ENCODE data around the gene L3MBTL4.

The L3MBTL4 gene

DNA sequence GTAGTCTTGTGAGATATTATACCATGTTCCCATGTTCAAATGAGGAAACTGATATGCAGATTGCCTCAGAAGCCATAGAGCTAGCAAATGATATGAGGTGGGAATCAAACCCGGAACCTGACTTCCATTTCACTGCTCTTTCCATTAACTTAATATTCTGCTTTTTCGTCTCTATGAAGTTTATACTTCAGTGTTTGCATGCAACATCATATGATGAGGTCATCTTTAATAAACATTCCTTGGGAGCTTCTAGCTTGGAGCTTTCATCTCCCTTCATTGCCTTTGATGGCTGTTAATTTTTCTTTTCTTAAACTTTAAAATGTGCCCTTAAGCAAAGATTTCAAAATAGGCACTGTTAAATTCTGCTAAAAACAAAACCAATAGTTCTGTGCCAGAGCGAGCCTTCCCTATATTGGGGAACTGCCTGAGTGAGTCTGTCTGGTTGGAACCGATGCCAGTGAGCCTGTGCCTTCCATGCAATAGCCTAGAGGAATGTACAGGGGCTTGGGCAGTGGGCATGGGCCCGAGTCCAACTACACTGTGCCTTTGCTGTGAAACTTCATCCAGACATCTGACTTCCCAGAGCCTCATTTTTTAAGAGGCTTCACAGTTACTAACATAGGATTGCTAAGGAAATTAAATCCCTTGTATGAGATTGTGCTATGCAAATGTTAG lies 428.3 kb downstream of the L3MBTL4 start:
- no peak for DNase-seq (ENCODE audit: low read depth, low spot score)
- Histone ChIP-seq H3K9me3 (ENCODE audit: control insufficient read depth, insufficient read depth, low read length) (no peaks in the 10 kb centered on the region), H3K4me1 (ENCODE audit: control insufficient read depth, insufficient read depth, low read length) (no peaks in the 10 kb centered on the region; the same call in 1 of the 2 replicates), H3K27ac (ENCODE audit: low read length) (no peak overlapping the region), H3K4me3 (ENCODE audit: low read length) (no peak overlapping the region), H3K36me3 (ENCODE audit: control insufficient read depth, insufficient read depth, low read length) (no peaks in the 10 kb centered on the region), H3K27me3 (ENCODE audit: control insufficient read depth, insufficient read depth, low read length) (no peaks in the 10 kb centered on the region)
- no CpG with 5 or more reads among the region's 5 CpGs for WGBS (ENCODE audit: insufficient coverage, insufficient read length)

- H3K9me3 ChIP-seq (ENCODE audit: control insufficient read depth, insufficient read depth, low read length): no peaks in the 10 kb centered on the region
- H3K36me3 ChIP-seq (ENCODE audit: control insufficient read depth, insufficient read depth, low read length): no peaks in the 10 kb centered on the region
- peaks cover 6% of the 10 kb centered on the region for H3K4me1 ChIP-seq (ENCODE audit: control insufficient read depth, insufficient read depth, low read length)
- no peak overlapping the region for H3K4me3 ChIP-seq (ENCODE audit: low read length)
- no CpG with 5 or more reads among the region's 1 CpG for WGBS (ENCODE audit: insufficient coverage, insufficient read length)
- no peaks in the 10 kb centered on the region for H3K27me3 ChIP-seq (ENCODE audit: control insufficient read depth, insufficient read depth, low read length)
- DNase-seq (ENCODE audit: low read depth, low spot score): no peak
- H3K27ac ChIP-seq (ENCODE audit: low read length): no peak overlapping the region
These were observed 430.5 kb downstream of the L3MBTL4 start for GRCh38 chr18:5984245-5984644.

DNA sequence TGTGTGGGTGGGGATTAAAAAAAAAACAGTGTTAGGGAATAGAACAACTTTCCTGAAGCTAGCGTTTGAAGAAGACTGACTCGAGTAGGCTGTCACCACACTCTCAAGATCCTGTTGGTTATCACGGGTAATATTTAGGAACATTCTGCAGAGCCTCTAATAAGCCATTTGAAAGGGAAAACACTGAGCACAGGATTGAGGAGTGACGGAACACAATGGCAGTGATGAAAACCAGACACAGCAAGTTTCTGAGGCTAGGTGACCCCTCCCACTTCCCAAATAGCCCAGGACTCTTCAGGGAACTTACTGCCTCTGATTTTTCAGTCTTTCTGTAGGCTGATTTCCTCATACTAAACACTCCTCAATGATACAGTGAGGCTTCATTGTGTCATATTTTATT lies 431.2 kb downstream of the L3MBTL4 start:
- Histone ChIP-seq H3K9me3 (ENCODE audit: control insufficient read depth, insufficient read depth, low read length) (no peaks in the 10 kb centered on the region), H3K36me3 (ENCODE audit: control insufficient read depth, insufficient read depth, low read length) (no peaks in the 10 kb centered on the region), H3K4me1 (ENCODE audit: control insufficient read depth, insufficient read depth, low read length) (peaks cover 6% of the 10 kb centered on the region), H3K4me3 (ENCODE audit: low read length) (no peak overlapping the region), H3K27ac (ENCODE audit: low read length) (no peak overlapping the region), H3K27me3 (ENCODE audit: control insufficient read depth, insufficient read depth, low read length) (no peaks in the 10 kb centered on the region)
- WGBS (ENCODE audit: insufficient coverage, insufficient read length): no CpG with 5 or more reads among the region's 4 CpGs
- DNase-seq (ENCODE audit: low read depth, low spot score): no peak

- Histone ChIP-seq H3K9me3 (ENCODE audit: control insufficient read depth, insufficient read depth, low read length) (no peaks in the 10 kb centered on the region), H3K4me3 (ENCODE audit: low read length) (no peak overlapping the region), H3K27ac (ENCODE audit: low read length) (no peak overlapping the region), H3K4me1 (ENCODE audit: control insufficient read depth, insufficient read depth, low read length) (peaks cover 6% of the 10 kb centered on the region), H3K36me3 (ENCODE audit: control insufficient read depth, insufficient read depth, low read length) (no peaks in the 10 kb centered on the region), H3K27me3 (ENCODE audit: control insufficient read depth, insufficient read depth, low read length) (no peaks in the 10 kb centered on the region)
- WGBS (ENCODE audit: insufficient coverage, insufficient read length): no CpG with 5 or more reads among the region's 3 CpGs
- DNase-seq (ENCODE audit: low read depth, low spot score): no peak
These were observed 432.4 kb downstream of the L3MBTL4 start for GRCh38 chr18:5982332-5982731.

DNA sequence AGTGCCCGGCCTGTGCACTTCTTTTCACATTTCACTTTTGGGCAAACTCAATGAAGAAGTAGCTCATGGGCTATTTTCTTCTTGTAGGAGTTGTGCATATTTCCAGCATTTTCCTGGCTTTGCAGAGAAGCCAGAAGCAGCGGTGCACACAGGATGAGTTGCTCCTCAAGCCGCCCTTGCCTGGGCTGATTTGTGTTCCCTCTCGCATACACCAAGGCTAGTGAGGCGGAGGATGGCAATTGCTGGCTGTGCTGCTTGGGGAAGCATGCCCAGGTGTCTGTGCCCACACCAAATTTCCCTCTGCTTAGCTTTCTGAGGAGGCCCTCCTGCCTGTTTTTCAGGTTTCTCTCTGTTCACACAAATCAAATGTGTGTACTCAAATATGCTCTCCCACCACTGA lies 434.0 kb downstream of the L3MBTL4 start:
- no peak for DNase-seq (ENCODE audit: low read depth, low spot score)
- peaks cover 6% of the 10 kb centered on the region for H3K4me1 ChIP-seq (ENCODE audit: control insufficient read depth, insufficient read depth, low read length)
- no peak overlapping the region for H3K4me3 ChIP-seq (ENCODE audit: low read length)
- H3K27me3 ChIP-seq (ENCODE audit: control insufficient read depth, insufficient read depth, low read length): no peaks in the 10 kb centered on the region
- H3K27ac ChIP-seq (ENCODE audit: low read length): no peak overlapping the region
- no CpG with 5 or more reads among the region's 5 CpGs for WGBS (ENCODE audit: insufficient coverage, insufficient read length)
- H3K9me3 ChIP-seq (ENCODE audit: control insufficient read depth, insufficient read depth, low read length): no peaks in the 10 kb centered on the region
- no peaks in the 10 kb centered on the region for H3K36me3 ChIP-seq (ENCODE audit: control insufficient read depth, insufficient read depth, low read length)

DNA sequence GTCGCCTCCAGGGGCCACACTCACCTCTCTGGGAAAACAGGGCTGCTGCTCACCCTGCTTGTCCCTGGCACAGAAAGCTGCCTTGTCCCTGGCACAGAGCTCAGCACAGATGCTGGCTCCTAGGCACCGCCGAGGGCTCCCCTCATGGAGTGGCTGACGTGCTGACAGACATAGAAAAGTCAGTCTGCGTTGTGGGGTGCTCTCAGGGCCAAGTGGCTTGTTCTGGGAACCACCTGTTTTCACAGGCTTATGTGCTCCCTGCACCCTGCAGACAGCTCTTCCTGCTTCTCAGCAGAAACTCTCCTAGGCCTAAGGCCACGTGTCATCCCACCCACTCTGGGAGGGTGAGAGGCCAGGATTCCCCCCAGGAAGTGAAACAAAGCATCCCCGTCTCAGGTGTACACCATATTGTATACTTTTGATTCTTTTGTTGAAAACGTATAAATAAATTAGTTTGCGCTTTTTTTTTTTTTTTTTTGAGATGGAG lies 434.7 kb downstream of the L3MBTL4 start:
- H3K36me3 ChIP-seq (ENCODE audit: control insufficient read depth, insufficient read depth, low read length): no peaks in the 10 kb centered on the region
- no peak for DNase-seq (ENCODE audit: low read depth, low spot score)
- no peak overlapping the region for H3K4me3 ChIP-seq (ENCODE audit: low read length)
- H3K27me3 ChIP-seq (ENCODE audit: control insufficient read depth, insufficient read depth, low read length): no peaks in the 10 kb centered on the region
- H3K27ac ChIP-seq (ENCODE audit: low read length): no peak overlapping the region
- WGBS (ENCODE audit: insufficient coverage, insufficient read length): no CpG with 5 or more reads among the region's 9 CpGs
- H3K4me1 ChIP-seq (ENCODE audit: control insufficient read depth, insufficient read depth, low read length): peaks cover 6% of the 10 kb centered on the region
- H3K9me3 ChIP-seq (ENCODE audit: control insufficient read depth, insufficient read depth, low read length): no peaks in the 10 kb centered on the region

DNA sequence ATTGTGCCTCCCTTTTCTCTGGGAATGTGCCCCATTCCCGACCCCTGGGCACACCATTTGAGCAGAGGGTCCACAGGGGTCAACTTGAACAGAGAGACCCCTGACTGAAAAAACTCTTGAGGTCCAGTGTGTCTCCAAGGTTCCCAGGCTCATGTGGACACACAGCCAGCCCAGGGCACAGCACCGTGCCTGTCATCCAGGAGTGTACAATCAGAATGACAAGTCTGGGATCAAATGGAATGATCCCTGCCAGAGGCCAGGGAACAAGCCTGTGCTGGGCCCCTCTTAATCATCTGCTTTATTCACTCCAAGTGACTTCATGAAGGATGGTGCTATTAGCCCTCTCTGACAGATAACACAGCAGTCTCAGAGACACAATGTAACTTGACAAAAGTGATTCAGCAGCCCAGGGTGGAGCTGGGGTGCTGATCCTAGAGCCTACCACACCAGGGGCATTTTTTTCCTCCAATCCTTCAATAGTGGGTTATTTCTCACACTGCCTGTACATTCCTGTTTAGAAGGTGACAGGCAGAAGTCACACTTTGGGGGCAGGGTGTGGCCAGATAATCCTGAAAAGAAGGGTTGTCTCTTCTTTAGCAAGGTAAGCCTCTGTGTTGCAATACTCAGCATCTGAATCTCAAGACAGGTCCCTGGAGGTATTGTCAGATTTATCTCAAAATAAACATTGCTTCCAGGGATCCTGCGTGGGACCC lies 435.4 kb downstream of the L3MBTL4 start:
- Histone ChIP-seq H3K27me3 (ENCODE audit: control insufficient read depth, insufficient read depth, low read length) (no peaks in the 10 kb centered on the region), H3K4me3 (ENCODE audit: low read length) (no peak overlapping the region), H3K27ac (ENCODE audit: low read length) (no peak overlapping the region), H3K36me3 (ENCODE audit: control insufficient read depth, insufficient read depth, low read length) (no peaks in the 10 kb centered on the region), H3K9me3 (ENCODE audit: control insufficient read depth, insufficient read depth, low read length) (no peaks in the 10 kb centered on the region), H3K4me1 (ENCODE audit: control insufficient read depth, insufficient read depth, low read length) (peaks cover 6% of the 10 kb centered on the region)
- DNase-seq (ENCODE audit: low read depth, low spot score): no peak
- WGBS (ENCODE audit: insufficient coverage, insufficient read length): no CpG with 5 or more reads among the region's 3 CpGs

DNA sequence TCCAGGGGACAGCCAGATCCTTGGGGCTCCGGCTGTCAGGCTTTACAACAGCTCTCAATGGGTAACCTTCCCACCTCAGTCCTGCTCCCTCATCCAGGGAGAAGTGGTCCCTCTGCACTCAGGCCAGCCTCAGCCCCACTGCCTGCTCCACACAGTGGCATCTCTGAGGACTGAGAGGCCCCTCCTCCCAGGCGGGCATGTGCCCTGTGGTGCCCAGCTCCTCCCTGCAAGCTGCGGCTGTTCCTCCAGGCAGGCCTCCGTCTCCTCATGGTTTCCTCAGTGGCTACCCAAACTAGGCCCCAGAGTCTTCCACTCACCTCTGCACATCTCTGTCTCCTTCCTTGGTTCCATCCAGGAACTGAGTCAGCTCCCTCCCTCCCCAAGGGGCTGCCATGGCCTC lies 437.7 kb downstream of the L3MBTL4 start:
- no peaks in the 10 kb centered on the region for H3K27me3 ChIP-seq (ENCODE audit: control insufficient read depth, insufficient read depth, low read length)
- no peak overlapping the region for H3K27ac ChIP-seq (ENCODE audit: low read length)
- no peak for DNase-seq (ENCODE audit: low read depth, low spot score)
- no CpG with 5 or more reads among the region's 4 CpGs for WGBS (ENCODE audit: insufficient coverage, insufficient read length)
- no peaks in the 10 kb centered on the region for H3K9me3 ChIP-seq (ENCODE audit: control insufficient read depth, insufficient read depth, low read length)
- no peak overlapping the region for H3K4me3 ChIP-seq (ENCODE audit: low read length)
- no peaks in the 10 kb centered on the region for H3K36me3 ChIP-seq (ENCODE audit: control insufficient read depth, insufficient read depth, low read length)
- peaks cover 6% of the 10 kb centered on the region for H3K4me1 ChIP-seq (ENCODE audit: control insufficient read depth, insufficient read depth, low read length)

GRCh38 chr18:5975111-5976002 lies 439.4 kb downstream of the L3MBTL4 start:
- H3K4me3 ChIP-seq (ENCODE audit: low read length): no peak overlapping the region
- H3K9me3 ChIP-seq (ENCODE audit: control insufficient read depth, insufficient read depth, low read length): no peaks in the 10 kb centered on the region
- no peak for DNase-seq (ENCODE audit: low read depth, low spot score)
- peaks cover 4% of the 10 kb centered on the region for H3K4me1 ChIP-seq (ENCODE audit: control insufficient read depth, insufficient read depth, low read length)
- no peak overlapping the region for H3K27ac ChIP-seq (ENCODE audit: low read length)
- H3K36me3 ChIP-seq (ENCODE audit: control insufficient read depth, insufficient read depth, low read length): no peaks in the 10 kb centered on the region
- no peaks in the 10 kb centered on the region for H3K27me3 ChIP-seq (ENCODE audit: control insufficient read depth, insufficient read depth, low read length)
- no CpG with 5 or more reads among the region's 10 CpGs for WGBS (ENCODE audit: insufficient coverage, insufficient read length)

- no peak overlapping the region for H3K4me3 ChIP-seq (ENCODE audit: low read length)
- no peaks in the 10 kb centered on the region for H3K27me3 ChIP-seq (ENCODE audit: control insufficient read depth, insufficient read depth, low read length)
- DNase-seq (ENCODE audit: low read depth, low spot score): no peak
- H3K36me3 ChIP-seq (ENCODE audit: control insufficient read depth, insufficient read depth, low read length): no peaks in the 10 kb centered on the region
- no peaks in the 10 kb centered on the region for H3K9me3 ChIP-seq (ENCODE audit: control insufficient read depth, insufficient read depth, low read length)
- WGBS (ENCODE audit: insufficient coverage, insufficient read length): no CpG with 5 or more reads among the region's 2 CpGs
- peaks cover 3% of the 10 kb centered on the region; the same call in 1 of the 2 replicates for H3K4me1 ChIP-seq (ENCODE audit: control insufficient read depth, insufficient read depth, low read length)
- no peak overlapping the region for H3K27ac ChIP-seq (ENCODE audit: low read length)
These were observed 440.0 kb downstream of the L3MBTL4 start for GRCh38 chr18:5974696-5975095.

Measured in iPS DF 6.9 (cell line).